Stimulated activated CD8-positive, alpha-beta memory T cell treated with anti-CD3 and anti-CD28 coated beads, Interleukin-15, amount 100 ng/mL, for 1 hour (primary cell): ENCODE results near the gene FOXB1.
A peak's percentile ranks its signal among the peaks of the same experiment; 100 is the strongest.

ENCODE experiments used
- DNase-seq: peaks from one replicate; pipeline ENCODE4 v3.0.0-alpha.2; 2020; ENCODE audit warnings: low read depth

FOXB1 gene

DNA sequence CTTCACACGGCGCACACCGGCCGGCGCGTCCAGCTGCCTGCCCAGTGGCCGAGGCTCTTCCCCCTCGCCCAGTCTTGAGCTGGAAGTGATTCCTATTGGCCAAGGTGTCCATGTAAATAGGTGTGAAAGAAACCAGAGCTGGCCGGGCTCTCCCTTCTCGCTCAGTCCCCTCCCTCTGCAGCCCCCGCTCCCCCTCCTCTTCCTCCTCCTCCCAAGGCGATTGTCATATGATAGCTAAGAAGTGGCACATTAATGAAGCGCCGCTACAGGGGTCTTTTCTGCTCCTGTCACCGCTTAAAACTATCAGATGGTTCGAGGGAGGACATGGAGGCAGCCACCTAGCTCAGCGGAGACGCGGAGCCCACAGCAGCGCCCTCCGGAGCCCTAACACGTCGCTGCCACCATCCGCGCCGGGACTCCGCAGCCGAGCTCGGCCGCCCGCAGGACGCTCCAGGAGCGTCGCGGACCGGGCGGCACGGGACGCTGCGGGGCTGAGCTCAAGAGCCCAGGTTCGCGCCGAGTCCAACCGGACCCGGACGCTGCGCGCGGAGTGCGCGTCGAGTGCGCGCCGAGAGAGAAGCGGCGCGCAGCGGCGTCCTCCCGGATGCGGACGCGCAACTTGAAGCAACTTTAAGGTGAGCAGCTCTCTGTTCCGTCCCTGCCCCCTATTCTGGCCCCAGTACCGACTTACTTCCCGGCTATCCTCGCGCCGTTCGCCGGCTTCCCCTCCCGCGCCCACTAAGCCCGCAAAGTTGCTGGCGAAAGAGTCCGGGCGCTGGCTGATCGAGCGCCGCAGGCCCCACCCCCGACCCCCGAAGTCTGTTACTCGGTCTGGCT lies at the start of gene FOXB1:
Gene FOXB1, plus strand, starts transcription at position 303 of the 837 bp plus-strand sequence. CDS start 653 bp downstream, outside the sequence.
- no peak for DNase-seq

DNA sequence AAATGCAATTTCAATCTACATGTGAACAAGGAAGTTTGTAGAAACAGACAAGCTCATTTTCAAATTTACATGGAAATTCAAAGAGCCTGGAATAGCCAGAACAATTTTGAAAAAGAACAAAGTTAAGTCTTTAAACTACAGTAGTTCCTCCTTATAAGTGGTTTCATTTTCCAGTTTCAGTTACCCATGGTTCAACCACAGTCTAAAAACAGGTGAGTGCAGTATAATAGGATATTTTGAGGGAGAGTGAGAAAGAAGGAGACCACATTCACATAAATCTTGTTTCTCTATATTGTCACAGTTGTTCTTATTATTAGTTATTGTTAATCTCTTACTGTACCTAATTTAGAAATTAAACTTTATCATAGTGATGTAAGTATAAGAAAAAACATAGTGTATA lies 45.8 kb upstream of the FOXB1 start:
- DNase-seq = no peak

DNA sequence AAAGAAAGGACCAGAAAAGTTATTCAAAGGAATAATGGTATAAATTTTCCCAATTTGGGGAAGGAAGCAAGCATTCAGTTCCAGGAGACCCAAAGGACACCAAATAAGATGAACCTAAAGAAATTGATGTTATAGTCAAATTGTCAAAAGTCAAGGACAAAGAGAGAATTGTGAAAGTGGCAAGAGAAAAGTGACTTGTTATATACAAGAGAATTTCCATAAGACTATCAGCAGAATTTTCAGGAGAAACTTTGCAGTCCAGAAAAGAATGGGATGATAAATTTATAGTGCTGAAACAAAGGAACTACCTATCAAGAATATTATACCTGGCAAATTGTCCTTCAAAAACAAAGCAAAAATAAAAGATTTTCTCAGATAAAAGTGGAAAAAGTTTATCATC lies 43.8 kb upstream of the FOXB1 start:
- DNase-seq = no peak

DNA sequence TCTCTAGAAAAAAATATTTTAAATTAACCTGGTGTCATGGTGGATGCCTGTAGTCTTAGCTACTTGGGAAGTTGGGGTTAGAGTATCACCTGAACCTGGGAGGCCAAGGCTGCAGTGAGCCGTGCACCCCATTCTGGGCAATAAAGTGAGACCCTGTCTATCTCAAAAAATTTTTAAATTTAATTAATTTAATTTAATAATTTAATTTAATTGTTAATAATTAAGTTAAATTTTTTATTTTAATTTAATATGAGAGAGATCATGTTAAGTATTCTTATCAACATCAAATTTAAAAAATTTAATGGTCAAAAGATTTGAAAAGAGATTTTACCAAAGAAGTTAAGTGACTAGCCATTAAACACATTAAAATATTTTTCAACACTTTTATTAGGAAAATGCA lies 40.8 kb upstream of the FOXB1 start:
- DNase-seq = no peak

DNA sequence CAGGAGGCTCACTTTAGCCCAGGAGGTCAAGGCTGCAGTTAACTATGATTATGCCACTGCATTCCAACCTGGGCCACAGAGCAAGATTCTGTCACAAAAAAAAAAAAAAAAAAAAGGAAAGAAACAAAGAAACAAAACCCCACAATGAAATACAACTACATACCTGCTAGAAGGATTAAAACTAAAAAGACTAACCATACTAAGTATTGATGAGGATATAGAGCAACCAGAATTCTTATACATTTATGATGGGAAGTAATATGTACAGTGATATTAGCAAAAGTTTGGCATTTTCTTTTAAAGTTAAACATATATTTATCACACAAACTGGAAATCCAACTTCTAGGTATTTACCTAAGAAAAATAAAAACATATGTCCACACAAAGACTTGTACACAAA lies 40.2 kb upstream of the FOXB1 start:
- no peak for DNase-seq

DNA sequence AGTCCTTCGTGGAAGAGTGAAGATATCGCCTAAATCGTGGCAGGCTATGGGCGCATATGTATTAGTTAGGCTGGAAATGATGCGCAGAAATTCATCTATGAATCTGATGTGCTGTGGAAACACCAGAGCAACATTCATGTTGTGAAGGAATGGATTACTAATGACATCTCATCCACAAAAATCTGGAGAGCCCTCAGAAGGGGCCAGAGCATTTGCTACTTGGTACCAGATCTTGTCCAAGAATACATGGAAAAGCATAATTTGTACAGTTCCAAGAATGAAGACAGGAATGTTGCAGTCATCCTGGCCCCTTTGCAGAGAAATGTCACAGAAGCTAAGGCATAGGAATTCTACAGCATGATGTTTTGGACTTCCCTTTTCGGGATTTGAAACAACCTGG lies 38.4 kb upstream of the FOXB1 start:
- DNase-seq = no peak

DNA sequence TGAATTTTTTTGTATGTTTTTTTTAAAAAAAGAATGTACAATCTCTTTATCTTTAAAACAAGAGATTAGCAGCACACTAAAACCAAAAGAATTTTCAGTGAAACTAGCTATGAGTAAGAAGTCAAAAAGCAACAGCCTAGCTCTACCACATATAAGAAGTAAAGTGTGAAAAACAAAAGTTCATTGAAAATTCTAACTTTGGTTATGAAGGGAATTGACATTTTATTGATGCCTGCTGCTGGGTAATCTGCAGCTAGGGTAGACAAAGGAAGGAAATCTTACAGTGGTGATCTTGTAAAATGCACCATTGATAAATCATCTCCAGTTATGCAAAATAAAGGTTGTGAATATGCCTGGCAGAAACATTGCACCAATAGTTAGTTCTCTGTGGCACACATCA lies 37.8 kb upstream of the FOXB1 start:
- DNase-seq = no peak

DNA sequence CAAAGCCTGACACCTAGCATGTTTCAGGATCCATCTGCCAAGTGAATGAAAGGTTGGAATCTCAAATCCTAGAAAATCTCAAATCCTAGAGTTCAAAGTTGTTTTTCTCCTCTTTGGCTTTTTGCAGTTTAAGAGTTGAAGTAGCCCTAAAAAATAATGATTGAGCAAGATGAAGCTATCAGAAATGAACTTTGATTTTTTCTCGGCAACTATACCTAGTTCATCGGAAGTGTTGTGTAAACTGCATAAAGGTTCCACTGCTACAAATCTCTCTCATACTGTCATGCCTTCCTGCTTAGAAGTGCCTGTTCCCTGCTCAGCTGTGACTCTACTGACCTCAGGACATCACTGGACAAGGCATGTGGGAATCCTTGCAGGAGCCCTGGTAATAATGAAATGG lies 35.8 kb upstream of the FOXB1 start:
- no peak for DNase-seq

DNA sequence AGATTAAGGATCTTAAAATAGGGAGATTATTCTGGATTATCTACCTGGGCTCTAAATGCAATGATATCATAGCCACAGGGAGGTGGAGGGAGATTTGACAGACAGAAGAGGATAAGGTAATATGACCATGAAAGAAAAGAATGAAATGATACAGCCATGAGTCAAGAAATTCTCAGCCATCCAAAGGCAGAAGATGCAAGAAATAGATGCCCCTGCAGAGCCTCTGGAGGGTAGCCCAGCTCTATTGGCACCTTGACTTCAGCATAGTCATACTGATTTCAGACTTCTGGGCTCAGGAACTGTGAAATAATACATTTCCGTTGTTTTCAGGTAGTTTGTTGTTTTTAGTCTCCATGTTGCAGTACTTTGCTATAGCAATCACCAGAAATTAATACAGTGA lies 31.9 kb upstream of the FOXB1 start:
- DNase-seq = no peak

DNA sequence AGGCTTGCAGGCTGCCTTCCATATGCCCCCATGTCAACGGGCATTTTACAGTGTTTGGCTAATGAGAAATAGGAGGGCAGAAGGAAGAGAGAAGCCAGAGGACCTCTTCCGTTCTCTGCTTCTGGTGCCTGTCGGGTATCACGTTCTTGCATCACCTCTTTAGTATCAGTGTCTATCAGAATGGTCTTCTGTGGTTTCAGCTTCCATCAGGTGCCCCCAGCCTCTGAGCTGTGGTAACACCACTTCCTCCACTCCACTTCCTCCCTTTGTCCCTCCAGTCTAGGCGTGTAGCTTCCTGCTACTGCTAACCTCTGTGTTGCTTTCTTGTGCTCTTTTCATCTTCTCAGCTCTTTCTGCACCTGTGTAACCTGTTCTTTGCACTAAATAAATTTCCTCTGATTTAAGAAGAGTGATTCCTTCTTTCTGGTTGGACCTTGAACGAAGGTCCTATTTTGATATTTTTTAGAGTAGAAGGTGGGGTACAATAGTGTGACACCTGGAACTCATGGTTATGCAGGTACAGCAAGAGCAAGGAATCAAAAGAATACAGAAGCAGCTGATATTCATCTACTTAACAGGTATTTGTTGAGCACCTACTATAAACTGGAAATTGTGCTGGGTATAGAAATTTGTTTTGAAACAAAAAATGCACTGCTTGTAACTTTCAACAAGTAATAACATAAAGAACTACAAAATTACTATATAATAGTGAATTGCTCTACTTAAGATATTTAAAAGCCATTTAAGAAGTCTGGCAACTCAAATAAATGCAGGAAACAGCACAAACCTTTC lies 27.4 kb upstream of the FOXB1 start:
- peak; percentile 11 for DNase-seq

DNA sequence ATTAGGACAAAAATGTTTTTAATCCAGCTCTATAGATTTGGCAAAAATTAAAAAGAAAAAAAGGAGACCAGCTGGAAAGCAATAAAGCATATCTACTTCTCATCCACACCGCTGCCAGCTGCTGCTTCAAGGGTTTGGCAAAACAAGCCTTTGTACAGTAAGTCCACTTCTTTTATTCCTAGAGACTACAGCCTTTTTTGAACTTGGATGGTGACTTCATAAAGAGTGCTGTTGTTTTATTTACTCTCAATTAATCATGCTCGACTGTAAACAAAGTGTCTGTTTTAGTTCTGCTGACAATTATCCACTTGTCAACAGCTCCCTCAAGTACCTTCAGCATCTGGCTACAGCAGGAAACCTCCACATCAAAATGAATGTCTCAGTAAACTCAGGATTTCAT lies 12.3 kb upstream of the FOXB1 start:
- DNase-seq = no peak

DNA sequence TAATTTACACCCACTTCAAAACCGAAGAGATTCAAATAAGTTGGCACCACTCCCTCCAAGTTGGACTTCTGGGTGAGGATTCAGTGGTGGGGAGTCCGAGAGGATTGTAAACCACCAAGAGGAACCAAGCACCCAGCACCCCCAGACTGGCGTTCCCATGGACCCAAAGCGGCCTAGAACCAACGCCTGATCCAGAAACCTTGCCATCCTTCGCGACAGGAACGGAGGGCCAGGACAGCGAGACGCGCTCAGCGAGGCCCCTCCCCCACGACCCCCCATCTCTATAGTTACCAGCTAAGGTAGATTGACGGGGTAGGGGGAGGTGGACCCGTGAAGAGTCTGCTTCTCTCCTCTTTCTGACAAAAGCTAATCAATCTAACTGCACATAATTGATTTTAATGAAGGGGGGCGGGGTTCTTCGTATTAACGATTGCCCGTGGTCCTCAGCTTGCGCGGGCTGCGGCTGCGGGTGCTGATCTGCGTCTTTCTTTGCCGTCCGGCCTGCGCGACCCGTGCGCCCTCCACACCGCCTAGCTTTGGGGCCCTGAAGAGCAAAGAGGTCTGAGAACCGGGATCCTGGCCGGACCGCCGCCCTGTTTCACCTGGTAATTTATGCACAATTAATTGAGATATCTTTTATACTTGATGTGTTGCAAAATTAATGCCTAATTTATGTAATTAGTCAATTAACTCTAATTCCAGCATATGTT lies 10.9 kb upstream of the FOXB1 start:
- DNase-seq = no peak

DNA sequence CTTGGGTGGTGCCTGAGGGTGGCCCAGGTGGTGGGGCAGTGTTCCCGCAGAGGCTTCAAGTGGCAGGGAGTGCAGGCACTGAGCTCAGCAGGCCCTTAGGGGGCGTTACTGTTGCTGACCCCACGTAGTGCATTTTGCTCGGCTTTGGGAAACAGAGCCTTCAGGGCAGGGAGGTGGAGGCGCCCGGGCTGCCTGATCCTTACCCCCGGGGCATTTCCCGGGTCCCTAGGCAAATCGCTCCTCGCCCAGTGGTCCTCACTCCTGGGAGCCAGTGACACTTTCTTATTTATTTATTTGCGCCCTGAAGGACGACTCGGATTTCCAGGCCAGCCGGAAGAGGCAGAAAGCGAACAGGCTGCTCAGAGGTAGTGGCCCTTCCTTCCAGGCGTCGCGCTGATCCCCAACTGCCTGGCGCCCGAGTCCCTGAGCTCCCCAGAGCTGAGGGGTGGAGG lies 10.1 kb upstream of the FOXB1 start:
- DNase-seq = no peak

DNA sequence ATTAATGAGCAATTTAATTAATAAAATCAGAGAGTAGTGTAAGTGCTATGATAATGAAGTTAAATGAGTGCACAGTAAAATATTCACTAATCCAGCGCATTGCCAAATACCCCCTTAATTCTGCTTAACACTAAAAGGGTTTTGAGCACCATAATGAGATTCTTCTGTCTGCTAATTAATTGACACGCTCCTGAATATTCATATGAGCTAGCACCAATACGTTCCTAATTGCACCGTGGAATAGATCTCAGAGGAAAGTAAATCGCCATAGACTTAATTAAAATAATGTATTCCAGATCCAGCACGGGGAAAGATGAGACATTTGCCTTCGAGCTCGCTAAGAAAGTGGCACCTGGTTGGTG lies 9.6 kb upstream of the FOXB1 start:
- DNase-seq = no peak

DNA sequence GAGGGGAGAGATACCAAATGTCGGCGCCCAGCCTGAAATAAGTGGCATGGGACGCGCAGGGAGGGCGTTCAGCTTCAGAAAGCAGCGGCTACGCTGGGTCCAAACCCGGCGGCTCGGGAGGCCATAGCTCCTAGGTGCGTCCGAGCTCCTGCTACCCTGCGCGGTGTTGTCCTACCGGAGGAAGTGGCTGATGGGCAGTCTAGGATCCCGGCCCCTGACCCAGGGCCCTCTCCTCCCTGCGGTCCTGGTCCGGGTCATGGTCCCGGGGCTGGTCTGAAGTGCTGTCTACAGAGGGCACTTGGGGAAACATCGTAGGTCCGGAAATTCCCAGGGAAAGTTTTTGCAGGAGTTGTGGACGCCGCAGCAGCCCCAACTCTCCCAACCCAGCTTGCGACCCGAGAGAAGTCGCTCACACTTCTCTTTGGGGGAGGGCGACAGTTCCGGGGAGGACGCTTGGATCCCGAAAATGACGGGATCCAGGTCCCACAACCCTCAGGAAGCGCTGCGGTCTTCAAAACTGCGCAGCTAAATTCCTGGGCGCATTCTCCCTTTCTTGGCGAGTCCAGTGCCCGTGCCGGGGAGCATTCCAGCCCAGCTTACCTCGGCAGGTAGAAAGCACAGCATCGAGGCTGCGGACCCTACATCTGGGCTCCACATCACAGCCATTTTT lies 9.1 kb upstream of the FOXB1 start:
- DNase-seq = no peak

DNA sequence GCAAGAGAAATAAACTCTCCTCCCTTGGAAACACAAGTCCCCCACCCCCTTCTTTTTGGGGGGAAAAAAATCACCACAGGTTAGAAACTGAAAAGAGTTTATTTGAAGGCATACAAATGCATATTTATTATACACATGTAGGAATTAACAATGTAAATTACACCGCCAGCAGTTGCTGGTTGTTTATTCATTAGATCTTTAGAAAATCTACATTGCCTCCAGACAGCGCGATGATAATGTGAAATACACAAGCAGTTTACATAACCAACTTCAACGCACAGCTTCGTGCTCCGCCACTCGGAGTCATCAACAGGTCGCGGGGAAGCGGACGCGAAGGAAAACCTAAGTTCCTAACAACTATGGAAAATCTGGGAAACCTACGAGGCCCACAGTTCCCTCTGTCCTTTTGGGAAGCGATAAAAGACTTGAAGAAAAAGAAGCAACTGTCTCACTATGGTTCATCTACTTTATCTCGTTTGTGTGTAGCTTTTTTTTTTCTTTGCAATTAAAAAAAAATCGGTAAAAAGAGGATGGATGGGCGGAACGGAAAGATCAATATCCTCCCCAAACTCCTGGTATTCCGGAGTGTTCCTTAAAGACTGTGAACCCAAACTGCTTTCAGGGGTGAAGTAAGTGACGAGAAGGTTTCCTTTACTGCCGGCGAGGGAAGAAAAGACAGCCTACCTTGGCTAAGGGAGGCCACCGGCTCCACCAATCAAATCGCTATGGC lies 8.4 kb upstream of the FOXB1 start:
- no peak for DNase-seq

DNA sequence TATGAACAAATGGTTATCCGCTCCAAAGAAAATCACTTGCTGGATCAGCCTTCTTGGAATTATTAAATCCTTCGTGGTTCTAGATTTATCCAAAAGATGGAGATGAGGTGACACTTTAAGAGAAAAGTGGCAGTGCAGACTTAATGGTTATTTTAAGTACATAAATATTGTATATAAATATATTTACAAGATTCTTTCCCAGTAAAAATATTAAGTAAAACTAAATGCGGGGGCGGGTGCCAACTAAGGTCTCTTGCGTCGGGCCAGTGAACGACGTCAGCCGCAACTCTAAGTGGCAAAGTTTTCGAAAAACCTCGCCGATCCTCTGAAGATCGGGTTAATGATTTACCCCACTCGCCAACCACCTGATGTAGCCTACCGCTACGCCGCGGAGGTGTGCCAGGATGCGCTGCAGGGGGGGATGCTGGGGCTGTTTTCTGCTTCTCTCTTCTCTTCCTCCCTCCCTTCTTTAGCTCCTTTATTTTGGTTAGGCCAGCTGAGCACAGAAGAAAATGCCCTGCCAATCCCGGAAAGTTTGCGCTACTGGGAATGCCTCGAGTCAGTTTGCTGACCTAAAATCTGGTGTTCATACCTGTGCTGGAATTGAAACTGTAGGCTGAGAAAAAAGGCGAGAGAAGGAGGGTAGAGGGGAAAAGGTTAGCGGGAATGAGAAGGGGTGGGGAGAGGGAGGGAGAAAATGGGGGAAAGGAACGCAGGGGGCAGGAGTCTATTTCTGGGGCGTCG lies 7.6 kb upstream of the FOXB1 start:
- no peak for DNase-seq

DNA sequence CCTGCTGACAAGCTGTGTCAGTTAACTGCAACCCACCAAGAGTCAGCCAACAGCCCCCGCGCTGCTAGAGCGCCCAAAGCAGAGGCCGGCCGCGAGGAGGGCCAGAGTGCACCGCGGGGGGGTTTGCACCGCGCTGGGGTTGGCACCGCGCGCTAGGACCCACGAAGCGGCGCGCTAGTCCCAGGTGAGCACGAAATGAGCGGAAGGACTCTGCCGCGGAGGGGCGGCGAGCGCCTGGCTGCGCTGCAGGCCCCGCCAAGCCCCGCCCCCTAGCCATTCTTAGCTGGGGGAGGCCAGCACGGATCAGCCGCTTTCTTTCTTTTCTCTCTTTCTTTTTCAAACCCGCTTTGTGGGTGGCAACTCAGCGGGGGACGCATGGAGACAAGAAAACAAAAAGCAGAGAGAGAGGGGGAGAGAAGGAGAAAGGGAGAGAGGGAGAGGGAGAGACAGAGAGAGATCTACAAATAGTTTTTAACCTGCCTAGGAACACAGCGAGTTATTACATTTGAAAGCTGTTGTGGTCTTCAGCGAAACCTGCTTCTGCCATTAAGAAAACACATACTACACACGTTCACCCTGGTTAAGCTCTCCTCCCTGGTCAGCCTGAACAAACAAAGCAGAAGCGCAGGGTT lies 6.9 kb upstream of the FOXB1 start:
- no peak for DNase-seq

DNA sequence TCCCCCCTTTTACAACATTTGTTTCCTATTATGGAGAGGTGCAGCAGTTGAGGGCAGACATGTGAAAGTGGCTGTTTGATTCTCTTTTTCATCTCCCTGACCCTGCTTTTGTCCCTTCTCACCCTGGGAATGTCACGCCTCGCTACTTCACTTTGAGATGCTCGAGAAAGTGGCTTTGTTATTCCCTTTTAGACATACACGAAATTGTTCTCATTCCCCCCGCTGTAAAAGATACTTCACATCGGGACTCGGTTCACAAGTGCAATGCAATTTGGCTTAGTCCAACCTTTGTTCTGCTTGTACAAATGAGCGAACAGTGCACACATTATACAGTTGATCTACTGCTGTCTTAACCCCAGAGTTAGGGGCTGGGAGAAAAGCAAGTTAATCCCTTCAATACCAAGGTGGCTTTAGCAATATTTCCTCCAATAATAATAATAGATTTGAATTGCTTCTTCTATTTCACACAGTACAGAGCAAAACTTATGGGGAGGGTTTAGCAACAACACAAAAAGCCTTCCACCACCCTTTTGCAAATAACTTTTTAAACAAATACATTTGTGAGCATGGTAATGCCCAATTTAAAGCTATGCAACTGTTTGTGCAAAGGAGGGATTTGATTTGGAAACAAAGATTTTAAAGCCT lies 5.7 kb upstream of the FOXB1 start:
- no peak for DNase-seq
